OCI-LY7 (cell line): ENCODE results near the gene CSNK1E. TPM values are rescaled to one million over a fixed set of nuclear protein-coding genes. Genes with fewer than 3 reads are reported as not detected.
A peak's percentile ranks its signal among the peaks of the same experiment; 100 is the strongest.

Source experiments
- BruUV-seq: library from RNA; stranded (reverse); fragments of 400-500 nt; replicated peaks from 2 replicates; lab custom pipeline; 2021; lab: Mats Ljungman, UMichigan
- CTCF ChIA-PET: fragments of 300-600 bp; sonication (Branson Sonifier 250); formaldehyde crosslinking; loops from one replicate; lab custom pipeline; 2022; ENCODE audit warnings: antibody characterized with exemption; ENCODE audit not compliant: unreplicated experiment; lab: Charles Lee
- POLR2A ChIA-PET: fragments of 300-600 bp; sonication (Branson Sonifier 250); formaldehyde crosslinking; loops from one replicate; lab custom pipeline; 2022; ENCODE audit warnings: antibody characterized with exemption; lab: Charles Lee
- DNase-seq: peaks from one replicate; pipeline ENCODE4 v3.0.0-alpha.2; 2015; ENCODE audit warnings: low spot score
- H2AFZ ChIP-seq: fragments of 200-600 bp; sonication (generic), shearing (Covaris generic); 2 replicates; pipeline ENCODE4 v1.6.1; 2014; ENCODE audit warnings: mild to moderate bottlenecking, antibody characterized with exemption, low read length, moderate library complexity
- H3K27ac ChIP-seq: fragments of 200-600 bp; sonication (generic); 2 replicates; pipeline ENCODE4 v1.5.1; 2014; ENCODE audit warnings: mixed run types, low read depth, mild to moderate bottlenecking, moderate library complexity, low read length, inconsistent platforms; ENCODE audit not compliant: poor library complexity, severe bottlenecking
- H3K36me3 ChIP-seq: fragments of 200-600 bp; sonication (generic); 2 replicates; pipeline ENCODE4 v1.6.1; 2014; ENCODE audit warnings: mild to moderate bottlenecking, antibody characterized with exemption, low read length, moderate library complexity, mixed read lengths; ENCODE audit not compliant: insufficient read depth
- H3K4me1 ChIP-seq: fragments of 200-600 bp; sonication (generic); 2 replicates; pipeline ENCODE4 v1.5.1; 2014; ENCODE audit warnings: mild to moderate bottlenecking, low read length; ENCODE audit not compliant: insufficient read depth, poor library complexity, severe bottlenecking
- H3K4me2 ChIP-seq: fragments of 200-600 bp; sonication (generic); 2 replicates; pipeline ENCODE4 v1.6.1; 2014; ENCODE audit warnings: mild to moderate bottlenecking, low read length
- H3K4me3 ChIP-seq: fragments of 200-600 bp; sonication (generic); 2 replicates; pipeline ENCODE4 v1.5.1; 2014; ENCODE audit warnings: mild to moderate bottlenecking, low read depth, low read length; ENCODE audit not compliant: poor library complexity, severe bottlenecking
- H3K79me2 ChIP-seq: fragments of 200-600 bp; sonication (generic); 2 replicates; pipeline ENCODE4 v1.6.1; 2016; ENCODE audit warnings: low read depth, mild to moderate bottlenecking, low read length, moderate library complexity, mixed read lengths; ENCODE audit not compliant: insufficient read depth
- H3K9me2 ChIP-seq: fragments of 200-600 bp; sonication (generic); 2 replicates; pipeline ENCODE4 v1.6.1; 2016; ENCODE audit warnings: mild to moderate bottlenecking, low read length, mixed read lengths; ENCODE audit not compliant: insufficient read depth
- H3K9me3 ChIP-seq: fragments of 200-600 bp; sonication (generic); 2 replicates; pipeline ENCODE4 v1.6.1; 2014; ENCODE audit warnings: mild to moderate bottlenecking, mixed run types, low read length, mixed read lengths
- H4K20me1 ChIP-seq: fragments of 200-600 bp; sonication (generic); 2 replicates; pipeline ENCODE4 v1.6.1; 2014; ENCODE audit warnings: mild to moderate bottlenecking, antibody characterized with exemption, low read length, moderate library complexity, mixed read lengths; ENCODE audit not compliant: insufficient read depth
- EZH2phosphoT487 ChIP-seq: fragments of 200-600 bp; sonication (generic); IDR thresholded peaks from 2 replicates; pipeline ENCODE4 v1.6.1; 2018; ENCODE audit warnings: low read depth, borderline replicate concordance, mild to moderate bottlenecking, mixed run types, antibody characterized with exemption, low read length, moderate library complexity, mixed read lengths
- intact Hi-C: fragments of 100-400 bp; cut with micrococcal nuclease; formaldehyde crosslinking; loops from one replicate; pipeline ENCODE4 v1.10.0; 2022; ENCODE audit not compliant: unreplicated experiment
- total RNA-seq, 2 experiments: library from RNA; depleted of rRNA in 1 of 2; stranded (reverse); fragments of >200 nt in 1 of 2; shearing (Covaris generic) in 1 of 2; gene quantifications; 2 replicates each; pipeline ENCODE4 v1.2.3, GENCODE V29; 2014 to 2022
- TF ChIP-seq, protein P1 (sequence below): fragments of 200-600 bp; sonication (generic); conservative IDR thresholded peaks from 2 replicates; pipeline ENCODE4 v1.5.1; 2014; ENCODE audit warnings: mild to moderate bottlenecking, antibody characterized with exemption, low read length, moderate library complexity, mixed read lengths

CSNK1E gene
- total RNA-seq, 2 experiments from 2014 or later: 182 to 203 TPM

DNA sequence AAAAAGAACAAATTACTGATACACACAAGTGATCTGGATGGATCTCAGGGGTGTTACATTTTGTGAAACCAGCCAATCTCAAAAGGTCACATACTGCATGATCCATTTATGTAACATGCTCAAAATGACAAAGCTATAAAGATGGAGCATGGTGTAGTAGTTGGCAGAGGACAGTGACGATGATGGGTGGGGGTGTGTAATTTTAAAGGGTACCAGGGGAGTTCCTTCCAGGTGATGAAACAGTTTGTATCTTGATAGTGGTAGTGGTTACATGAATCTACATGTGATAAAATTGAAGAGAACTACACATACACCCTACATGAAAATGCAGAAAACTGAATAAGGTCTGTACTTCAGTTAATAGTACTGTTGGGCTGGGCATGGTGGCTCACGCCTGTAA, 61.5 kb downstream of the CSNK1E start:
- intact Hi-C loops: no loop called here
- H3K4me1 ChIP-seq: peaks cover 54% of the 10 kb centered on the region
- no peak overlapping the region for H3K27ac ChIP-seq
- H3K9me2 ChIP-seq: no peaks in the 10 kb centered on the region
- H4K20me1 ChIP-seq: no peaks in the 10 kb centered on the region
- CTCF ChIA-PET: interaction anchor here (0.6 kb wide), 1 partner anchor 12 kb away, joined by 3 read pairs; no protein-coding TSS in a partner anchor
- peaks cover 38% of the 10 kb centered on the region; the same call in 1 of the 2 replicates for H3K79me2 ChIP-seq
- TF ChIP-seq, protein P1, sequence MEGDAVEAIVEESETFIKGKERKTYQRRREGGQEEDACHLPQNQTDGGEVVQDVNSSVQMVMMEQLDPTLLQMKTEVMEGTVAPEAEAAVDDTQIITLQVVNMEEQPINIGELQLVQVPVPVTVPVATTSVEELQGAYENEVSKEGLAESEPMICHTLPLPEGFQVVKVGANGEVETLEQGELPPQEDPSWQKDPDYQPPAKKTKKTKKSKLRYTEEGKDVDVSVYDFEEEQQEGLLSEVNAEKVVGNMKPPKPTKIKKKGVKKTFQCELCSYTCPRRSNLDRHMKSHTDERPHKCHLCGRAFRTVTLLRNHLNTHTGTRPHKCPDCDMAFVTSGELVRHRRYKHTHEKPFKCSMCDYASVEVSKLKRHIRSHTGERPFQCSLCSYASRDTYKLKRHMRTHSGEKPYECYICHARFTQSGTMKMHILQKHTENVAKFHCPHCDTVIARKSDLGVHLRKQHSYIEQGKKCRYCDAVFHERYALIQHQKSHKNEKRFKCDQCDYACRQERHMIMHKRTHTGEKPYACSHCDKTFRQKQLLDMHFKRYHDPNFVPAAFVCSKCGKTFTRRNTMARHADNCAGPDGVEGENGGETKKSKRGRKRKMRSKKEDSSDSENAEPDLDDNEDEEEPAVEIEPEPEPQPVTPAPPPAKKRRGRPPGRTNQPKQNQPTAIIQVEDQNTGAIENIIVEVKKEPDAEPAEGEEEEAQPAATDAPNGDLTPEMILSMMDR: no peak
- TF ChIP-seq EZH2phosphoT487: no peak
- no peak overlapping the region for H3K4me3 ChIP-seq
- H3K4me2 ChIP-seq: peak overlapping the region; percentile 17; the same call in 1 of the 2 replicates
- H2AFZ ChIP-seq: no peak overlapping the region
- H3K36me3 ChIP-seq: no peaks in the 10 kb centered on the region
- no peak for DNase-seq
- POLR2A ChIA-PET: interaction anchor here (0.6 to 2.4 kb wide), 3 partner anchors 14 to 158 kb away, joined by 3 to 5 read pairs (median 3); no protein-coding TSS in a partner anchor
- no TSS peak for BruUV-seq
- no peaks in the 10 kb centered on the region for H3K9me3 ChIP-seq

DNA sequence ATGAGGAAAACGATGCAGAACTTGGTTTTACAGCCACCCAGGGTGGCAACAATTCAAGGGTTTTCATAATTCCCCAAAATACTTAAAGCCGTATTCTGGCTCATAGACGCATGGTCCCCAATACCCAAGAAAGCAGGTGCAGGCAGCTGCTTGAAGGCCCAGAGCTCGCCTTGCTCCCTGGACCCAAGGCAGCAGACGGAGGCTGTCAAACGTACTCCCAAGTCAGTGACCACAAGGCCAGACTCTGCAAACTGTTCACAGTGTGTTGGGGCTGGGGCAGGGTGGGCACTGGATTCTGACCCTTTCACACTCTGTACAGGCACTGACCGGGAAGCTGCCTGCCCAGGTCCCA, 65.9 kb downstream of the CSNK1E start:
- Histone ChIP-seq H3K4me3 (no peak overlapping the region), H3K79me2 (peaks cover 8% of the 10 kb centered on the region; the same call in 1 of the 2 replicates), H2AFZ (no peak overlapping the region), H3K9me3 (no peaks in the 10 kb centered on the region), H3K36me3 (peaks cover 11% of the 10 kb centered on the region; the same call in 1 of the 2 replicates), H3K27ac (no peak overlapping the region), H3K4me2 (no peak overlapping the region), H3K9me2 (no peaks in the 10 kb centered on the region), H4K20me1 (no peaks in the 10 kb centered on the region), H3K4me1 (peaks cover 22% of the 10 kb centered on the region)
- DNase-seq: no peak
- ChIA-PET CTCF (no interaction called here), POLR2A (no interaction called here)
- BruUV-seq: no TSS peak
- intact Hi-C loops: no loop called here
- TF ChIP-seq, protein P1: no peak
- no peak for TF ChIP-seq EZH2phosphoT487

- Histone ChIP-seq H3K4me2 (no peak overlapping the region), H3K9me3 (no peaks in the 10 kb centered on the region), H3K4me1 (peaks cover 22% of the 10 kb centered on the region), H3K9me2 (no peaks in the 10 kb centered on the region), H3K36me3 (peaks cover 15% of the 10 kb centered on the region; the same call in 1 of the 2 replicates), H4K20me1 (no peaks in the 10 kb centered on the region), H3K79me2 (peaks cover 6% of the 10 kb centered on the region; the same call in 1 of the 2 replicates), H2AFZ (no peak overlapping the region), H3K27ac (no peak overlapping the region), H3K4me3 (no peak overlapping the region)
- ChIA-PET CTCF (no interaction called here), POLR2A (interaction anchor here (1.2 kb wide), 1 partner anchor 9 kb away, joined by 4 read pairs; no protein-coding TSS in a partner anchor)
- TF ChIP-seq, protein P1: no peak
- TF ChIP-seq EZH2phosphoT487: no peak
- BruUV-seq: no TSS peak
- no peak for DNase-seq
- intact Hi-C loops: no loop called here
Measured at GRCh38 chr22:38250643-38251340, 66.4 kb downstream of the CSNK1E start.
